T-helper 2 cell treated with Interferon-gamma antibody and Interleukin-4, amounts not matched to agents 5 μg/mL and 100 μg/mL, for 36 hours (primary cell): ENCODE measurements around the gene LANCL2.
"Not testable (repeated sequence)": the region's sequence is repeated elsewhere in the genome, so short reads cannot be mapped to it uniquely, and the experiment has no call there.

Source experiments
- DNase-seq: peaks from one replicate; pipeline ENCODE4 v3.0.0; 2021; ENCODE audit warnings: low spot score
- H3K27ac Mint-ChIP-seq: one replicate; pipeline ENCODE4 v1.8.0; 2021; ENCODE audit warnings: mild to moderate bottlenecking, mixed read lengths
- H3K27me3 Mint-ChIP-seq: one replicate; pipeline ENCODE4 v1.8.0; 2021; ENCODE audit warnings: low read depth, mixed read lengths
- H3K36me3 Mint-ChIP-seq: one replicate; pipeline ENCODE4 v1.8.0; 2021; ENCODE audit warnings: low read depth, mixed read lengths
- H3K4me1 Mint-ChIP-seq: one replicate; pipeline ENCODE4 v1.8.0; 2021; ENCODE audit warnings: low read depth, mixed read lengths
- H3K4me3 Mint-ChIP-seq: one replicate; pipeline ENCODE4 v1.8.0; 2022; ENCODE audit warnings: mild to moderate bottlenecking, moderate library complexity, mixed read lengths
- H3K9me3 Mint-ChIP-seq: one replicate; pipeline ENCODE4 v1.8.0; 2021; ENCODE audit warnings: mixed read lengths

The LANCL2 gene

DNA sequence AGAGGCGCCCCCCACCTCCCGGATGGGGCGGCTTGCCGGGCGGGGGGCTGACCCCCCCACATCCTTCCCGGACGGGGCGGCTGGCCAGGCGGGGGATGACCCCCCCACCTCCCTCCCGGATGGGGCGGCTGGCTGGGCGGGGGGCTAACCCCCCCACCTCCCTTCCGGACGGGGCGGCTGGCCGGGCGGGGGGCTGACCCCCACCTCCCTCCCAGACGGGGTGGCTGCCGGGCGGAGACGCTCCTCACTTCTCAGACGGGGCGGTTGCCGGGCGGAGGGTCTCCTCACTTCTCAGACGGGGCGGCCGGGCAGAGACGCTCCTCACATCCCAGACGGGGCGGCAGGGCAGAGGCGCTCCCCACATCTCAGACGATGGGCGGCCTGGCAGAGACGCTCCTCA lies 37.4 kb downstream of the LANCL2 start:
- not testable (repeated sequence) for H3K4me1 Mint-ChIP-seq, DNase-seq, H3K9me3 Mint-ChIP-seq, H3K4me3 Mint-ChIP-seq, H3K27ac Mint-ChIP-seq, H3K27me3 Mint-ChIP-seq, H3K36me3 Mint-ChIP-seq

GRCh38 chr7:55405856-55406541 lies 40.9 kb downstream of the LANCL2 start:
- Mint-ChIP-seq H3K36me3 (peaks cover 2% of the 10 kb centered on the region), H3K27ac (peak overlapping the region; percentile 2), H3K4me3 (no peak overlapping the region), H3K9me3 (no peaks in the 10 kb centered on the region), H3K27me3 (no peaks in the 10 kb centered on the region), H3K4me1 (no peaks in the 10 kb centered on the region)
- no peak for DNase-seq

GRCh38 chr7:55409482-55410225 lies 44.5 kb downstream of the LANCL2 start:
- no peak overlapping the region for H3K4me3 Mint-ChIP-seq
- no peaks in the 10 kb centered on the region for H3K9me3 Mint-ChIP-seq
- no peak for DNase-seq
- no peaks in the 10 kb centered on the region for H3K36me3 Mint-ChIP-seq
- H3K27ac Mint-ChIP-seq, result no peak overlapping the region
- H3K27me3 Mint-ChIP-seq, result no peaks in the 10 kb centered on the region
- no peaks in the 10 kb centered on the region for H3K4me1 Mint-ChIP-seq

- H3K4me3 Mint-ChIP-seq, result no peak overlapping the region
These were observed 45.6 kb downstream of the LANCL2 start for GRCh38 chr7:55410667-55411239.

DNA sequence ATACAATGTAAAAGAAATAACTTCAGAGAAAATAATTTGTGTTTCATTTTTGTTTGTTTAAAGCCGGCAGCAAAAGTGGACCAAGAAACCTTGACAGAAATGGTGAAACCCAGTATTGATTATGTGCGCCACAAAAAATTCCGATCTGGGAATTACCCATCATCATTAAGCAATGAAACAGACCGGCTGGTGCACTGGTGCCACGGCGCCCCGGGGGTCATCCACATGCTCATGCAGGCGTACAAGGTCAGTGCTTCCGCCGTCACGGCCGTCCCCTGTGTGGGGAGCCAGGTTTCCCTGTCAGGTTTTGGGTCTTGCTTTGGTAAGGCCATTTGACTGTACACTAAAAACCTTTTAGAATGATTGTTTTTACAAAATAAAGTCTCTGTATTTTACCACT lies 46.7 kb downstream of the LANCL2 start:
- peaks cover 2% of the 10 kb centered on the region for H3K4me1 Mint-ChIP-seq
- no peaks in the 10 kb centered on the region for H3K9me3 Mint-ChIP-seq
- H3K36me3 Mint-ChIP-seq, result no peaks in the 10 kb centered on the region
- H3K4me3 Mint-ChIP-seq, result no peak overlapping the region
- H3K27me3 Mint-ChIP-seq, result no peaks in the 10 kb centered on the region
- no peak for DNase-seq
- no peak overlapping the region for H3K27ac Mint-ChIP-seq

More at GRCh38 chr7:55410667-55411239, 45.6 kb downstream of the LANCL2 start:
- H3K27ac Mint-ChIP-seq, result no peak overlapping the region
- H3K36me3 Mint-ChIP-seq, result no peaks in the 10 kb centered on the region
- no peaks in the 10 kb centered on the region for H3K27me3 Mint-ChIP-seq
- no peak for DNase-seq
- no peaks in the 10 kb centered on the region for H3K9me3 Mint-ChIP-seq
- H3K4me1 Mint-ChIP-seq, result peaks cover 2% of the 10 kb centered on the region

GRCh38 chr7:55413442-55413841 lies 48.3 kb downstream of the LANCL2 start:
- Mint-ChIP-seq H3K4me3 (no peak overlapping the region), H3K36me3 (no peaks in the 10 kb centered on the region), H3K27me3 (no peaks in the 10 kb centered on the region), H3K4me1 (peaks cover 2% of the 10 kb centered on the region), H3K9me3 (no peaks in the 10 kb centered on the region), H3K27ac (no peak overlapping the region)
- no peak for DNase-seq

DNA sequence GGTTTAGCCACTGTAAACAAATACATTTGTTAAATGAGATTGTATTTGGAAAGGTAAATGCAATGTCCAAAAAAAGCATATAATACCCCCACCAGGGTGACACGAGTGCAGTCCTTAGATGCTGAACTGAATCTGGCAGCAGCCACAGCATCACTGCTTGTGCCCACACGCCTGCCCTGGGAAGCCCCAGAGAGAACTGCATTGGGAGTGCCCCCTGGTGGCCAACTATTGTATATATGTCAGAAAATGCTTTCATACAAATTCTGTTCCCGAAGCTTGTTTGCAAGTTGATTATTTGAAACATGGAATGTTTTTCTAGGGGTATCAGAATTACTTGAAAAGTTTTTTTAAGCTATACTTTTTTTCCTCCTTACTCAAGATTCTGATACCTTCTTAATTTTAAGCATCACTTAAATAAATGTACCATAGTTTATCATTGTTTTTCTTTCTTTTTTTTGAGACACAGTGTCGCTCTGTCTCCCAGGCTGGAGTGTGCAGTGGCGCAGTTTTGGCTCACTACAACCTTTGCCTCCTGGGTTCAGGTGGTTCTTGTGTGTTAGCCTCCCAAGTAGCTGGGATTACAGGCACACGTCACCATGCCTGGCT lies 50.1 kb downstream of the LANCL2 start:
- Mint-ChIP-seq H3K27ac (no peak overlapping the region), H3K27me3 (no peaks in the 10 kb centered on the region), H3K9me3 (no peaks in the 10 kb centered on the region), H3K4me1 (peaks cover 2% of the 10 kb centered on the region), H3K4me3 (no peak overlapping the region), H3K36me3 (peaks cover 1% of the 10 kb centered on the region)
- DNase-seq, result peak; percentile 65

DNA sequence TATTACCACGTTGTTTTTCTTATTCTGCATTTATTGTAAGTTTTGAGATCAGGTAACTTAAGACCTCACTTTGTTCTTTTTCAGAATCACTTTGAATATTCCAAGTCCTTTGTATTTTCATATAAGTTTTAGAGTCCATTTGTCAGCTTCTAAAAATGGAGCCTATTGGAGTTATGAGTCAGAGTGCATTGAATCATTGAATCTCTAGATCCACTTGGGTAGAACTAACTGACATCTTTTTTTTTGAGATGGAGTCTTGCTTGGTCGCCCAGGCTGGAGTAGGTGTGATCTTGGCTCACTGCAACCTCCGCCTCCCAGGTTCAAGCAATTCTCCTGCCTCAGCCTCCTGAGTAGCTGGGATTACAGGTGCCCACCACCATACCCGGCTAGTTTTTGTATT lies 52.3 kb downstream of the LANCL2 start:
- H3K36me3 Mint-ChIP-seq, H3K4me1 Mint-ChIP-seq, H3K27me3 Mint-ChIP-seq, H3K27ac Mint-ChIP-seq, H3K4me3 Mint-ChIP-seq, H3K9me3 Mint-ChIP-seq, DNase-seq: not testable (repeated sequence)

DNA sequence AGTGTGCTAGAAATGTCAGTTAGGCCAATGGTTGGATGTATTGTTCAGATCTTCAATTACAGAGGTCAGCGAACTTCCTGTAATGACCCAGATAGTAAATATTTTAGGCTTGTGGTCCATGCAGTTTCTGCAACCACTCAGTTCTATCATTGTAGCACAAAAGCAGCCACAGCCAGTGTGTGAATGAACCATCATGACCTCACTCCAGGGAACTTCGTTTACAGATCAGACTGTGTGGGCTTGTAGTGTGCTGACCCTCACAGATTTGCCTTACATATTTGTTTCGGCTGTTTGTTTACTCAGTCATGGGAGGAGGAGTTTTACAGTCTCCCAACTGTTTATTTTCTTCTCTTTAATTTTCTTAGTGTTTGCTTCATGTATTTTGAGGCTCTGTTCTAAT lies 55.4 kb downstream of the LANCL2 start:
- no peak for DNase-seq
- Mint-ChIP-seq H3K4me1 (no peaks in the 10 kb centered on the region), H3K9me3 (no peaks in the 10 kb centered on the region), H3K4me3 (no peak overlapping the region), H3K27ac (no peak overlapping the region), H3K36me3 (peaks cover 1% of the 10 kb centered on the region), H3K27me3 (no peaks in the 10 kb centered on the region)

DNA sequence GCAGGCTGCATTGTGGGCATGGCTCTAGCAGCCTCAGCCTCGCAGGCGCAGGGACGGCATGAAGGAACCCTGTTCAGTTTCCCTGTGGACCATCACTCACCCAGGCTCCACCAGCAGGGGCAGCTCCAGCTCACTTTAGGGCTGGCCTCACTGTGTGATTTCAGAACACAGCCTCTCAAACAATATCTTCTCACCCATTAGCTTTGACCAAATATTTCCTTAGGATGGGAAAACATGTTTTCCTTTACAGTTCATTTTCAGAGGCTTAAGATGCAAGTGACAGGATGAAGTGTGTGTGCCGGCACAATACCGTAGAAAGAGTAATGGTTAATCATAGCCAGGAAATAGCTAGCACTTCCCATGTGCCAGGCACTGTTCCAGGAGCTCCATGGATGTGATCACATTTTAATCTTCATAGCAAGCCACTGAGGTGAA lies 58.2 kb downstream of the LANCL2 start:
- Mint-ChIP-seq H3K27me3 (no peaks in the 10 kb centered on the region), H3K27ac (no peak overlapping the region), H3K4me1 (no peaks in the 10 kb centered on the region), H3K4me3 (no peak overlapping the region), H3K9me3 (no peaks in the 10 kb centered on the region), H3K36me3 (peaks cover 6% of the 10 kb centered on the region)
- DNase-seq, result no peak

DNA sequence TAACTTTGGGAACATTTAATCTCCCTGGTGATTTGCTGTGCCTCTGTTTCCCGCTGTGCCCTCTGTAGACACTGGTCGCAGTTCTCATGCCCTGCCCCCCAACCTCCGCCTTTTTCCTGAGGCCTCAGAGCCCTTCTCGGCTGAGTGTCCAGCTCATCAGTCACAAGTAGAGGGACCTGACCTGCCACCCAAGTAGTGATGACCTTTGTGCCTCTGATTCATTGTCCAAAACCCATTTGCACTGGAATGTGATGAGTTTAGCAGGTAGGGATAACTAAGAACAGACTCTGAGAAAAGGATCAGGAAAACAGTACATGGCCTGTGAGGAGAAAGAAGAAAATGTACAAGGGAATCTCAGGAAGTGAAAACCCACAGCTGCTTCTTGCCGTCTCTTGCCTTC lies 58.8 kb downstream of the LANCL2 start:
- Mint-ChIP-seq H3K4me3 (no peak overlapping the region), H3K36me3 (peaks cover 6% of the 10 kb centered on the region), H3K27me3 (no peaks in the 10 kb centered on the region), H3K9me3 (no peaks in the 10 kb centered on the region), H3K4me1 (no peaks in the 10 kb centered on the region), H3K27ac (no peak overlapping the region)
- no peak for DNase-seq

DNA sequence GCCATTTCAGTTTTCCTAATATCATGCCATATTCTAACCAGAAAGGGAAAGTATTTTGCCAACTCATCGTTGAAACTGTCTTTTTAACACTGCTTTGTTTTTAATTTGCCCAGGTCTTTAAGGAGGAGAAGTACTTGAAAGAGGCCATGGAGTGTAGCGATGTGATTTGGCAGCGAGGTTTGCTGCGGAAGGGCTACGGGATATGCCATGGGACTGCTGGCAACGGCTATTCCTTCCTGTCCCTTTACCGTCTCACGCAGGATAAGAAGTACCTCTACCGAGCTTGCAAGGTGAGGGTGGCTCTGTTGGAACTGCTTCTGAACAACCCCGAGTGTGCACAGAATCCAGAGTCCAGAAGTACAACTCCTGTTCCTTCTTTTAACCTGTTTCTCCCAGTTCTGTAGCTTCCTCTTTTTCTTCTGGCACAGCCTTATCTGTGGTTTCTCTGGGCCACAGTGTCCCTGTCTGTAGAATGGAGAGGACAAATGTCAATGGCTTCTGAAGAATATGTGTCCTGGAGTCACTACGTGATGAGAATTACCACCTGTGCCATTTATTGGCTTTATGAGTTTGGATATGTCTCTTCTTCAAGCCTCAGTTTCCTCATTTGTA lies 60.1 kb downstream of the LANCL2 start:
- Mint-ChIP-seq H3K9me3 (no peaks in the 10 kb centered on the region), H3K36me3 (peaks cover 5% of the 10 kb centered on the region), H3K27ac (no peak overlapping the region), H3K4me3 (no peak overlapping the region), H3K4me1 (no peaks in the 10 kb centered on the region), H3K27me3 (no peaks in the 10 kb centered on the region)
- no peak for DNase-seq

DNA sequence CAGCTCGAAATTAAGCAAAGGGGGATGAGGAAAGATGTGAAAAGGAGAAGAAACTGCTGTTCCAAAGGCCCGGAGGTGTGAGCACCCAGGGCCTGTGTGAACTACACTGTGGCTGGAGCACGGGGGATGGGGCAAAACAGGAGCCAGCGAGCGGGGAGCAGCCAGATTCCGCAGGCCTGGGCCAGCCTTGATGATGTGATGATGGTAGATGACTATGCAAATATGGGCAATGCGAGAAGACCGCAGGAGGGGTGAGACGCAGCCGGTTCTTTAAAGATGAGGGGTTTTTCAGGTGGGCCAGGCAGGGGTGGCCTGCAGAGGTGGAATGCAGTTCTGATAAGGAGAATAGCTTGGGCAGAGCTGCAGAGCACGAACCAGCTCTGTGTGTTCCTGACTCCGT lies 61.5 kb downstream of the LANCL2 start:
- Mint-ChIP-seq H3K27me3 (no peaks in the 10 kb centered on the region), H3K9me3 (no peaks in the 10 kb centered on the region), H3K27ac (no peak overlapping the region), H3K36me3 (peaks cover 5% of the 10 kb centered on the region), H3K4me1 (no peaks in the 10 kb centered on the region), H3K4me3 (no peak overlapping the region)
- no peak for DNase-seq

- Mint-ChIP-seq H3K9me3 (no peaks in the 10 kb centered on the region), H3K4me1 (no peaks in the 10 kb centered on the region), H3K36me3 (peaks cover 5% of the 10 kb centered on the region), H3K27me3 (no peaks in the 10 kb centered on the region), H3K27ac (no peak overlapping the region), H3K4me3 (no peak overlapping the region)
- no peak for DNase-seq
These were observed 62.2 kb downstream of the LANCL2 start for GRCh38 chr7:55427342-55427741.
